SK-N-SH (cell line): ENCODE results near the gene CD36.

Experiments
- CTCF ChIP-seq: fragments of 200-600 bp; sonication (generic); IDR thresholded peaks from 2 replicates; pipeline ENCODE4 v1.6.1; 2017; ENCODE audit warnings: antibody characterized with exemption, mild to moderate bottlenecking, moderate library complexity
- EP300 ChIP-seq, 2 experiments: IDR thresholded peaks; 2 replicates each; pipeline versions ENCODE4 v1.4.0 to v1.6.1; 2012; ENCODE audit warnings: borderline replicate concordance in 1 of 2, low read depth in 1 of 2, low read length in 1 of 2
- FOXJ3 ChIP-seq: sonication (generic); formaldehyde crosslinking; IDR thresholded peaks from 2 replicates; pipeline ENCODE4 v1.5.1; 2020; ENCODE audit warnings: mild to moderate bottlenecking, missing genetic modification reagents
- FOXM1 ChIP-seq: IDR thresholded peaks from 2 replicates; pipeline ENCODE4 v1.4.0; 2012; ENCODE audit warnings: low read depth, mild to moderate bottlenecking
- GATA2 ChIP-seq: sonication (generic); formaldehyde crosslinking; IDR thresholded peaks from 2 replicates; pipeline ENCODE4 v1.5.0; 2020; ENCODE audit warnings: mild to moderate bottlenecking, missing genetic modification reagents
- MXI1 ChIP-seq: IDR thresholded peaks from 2 replicates; pipeline ENCODE4 v1.6.1; 2012; ENCODE audit warnings: mild to moderate bottlenecking, low read depth, low read length, improper control_type of control experiment
- NFIC ChIP-seq: IDR thresholded peaks from 2 replicates; pipeline ENCODE4 v1.4.0; 2012; ENCODE audit warnings: borderline replicate concordance
- RFX5 ChIP-seq: IDR thresholded peaks from 2 replicates; pipeline ENCODE4 v1.6.1; 2012; ENCODE audit warnings: mild to moderate bottlenecking, improper control_type of control experiment, low read length
- TEAD4 ChIP-seq: IDR thresholded peaks from 2 replicates; pipeline ENCODE4 v1.4.0; 2012; ENCODE audit warnings: mild to moderate bottlenecking, borderline replicate concordance; ENCODE audit not compliant: insufficient read depth
- YY1 ChIP-seq: IDR thresholded peaks from 2 replicates; pipeline ENCODE4 v1.4.0; 2012; ENCODE audit warnings: low read depth, mild to moderate bottlenecking
- TF ChIP-seq, protein P1 (sequence below): fragments of 150-350 bp; IDR thresholded peaks from 2 replicates; pipeline ENCODE4 v1.6.1; 2017; ENCODE audit warnings: antibody characterized with exemption, low read length, low read depth, borderline replicate concordance

DNA sequence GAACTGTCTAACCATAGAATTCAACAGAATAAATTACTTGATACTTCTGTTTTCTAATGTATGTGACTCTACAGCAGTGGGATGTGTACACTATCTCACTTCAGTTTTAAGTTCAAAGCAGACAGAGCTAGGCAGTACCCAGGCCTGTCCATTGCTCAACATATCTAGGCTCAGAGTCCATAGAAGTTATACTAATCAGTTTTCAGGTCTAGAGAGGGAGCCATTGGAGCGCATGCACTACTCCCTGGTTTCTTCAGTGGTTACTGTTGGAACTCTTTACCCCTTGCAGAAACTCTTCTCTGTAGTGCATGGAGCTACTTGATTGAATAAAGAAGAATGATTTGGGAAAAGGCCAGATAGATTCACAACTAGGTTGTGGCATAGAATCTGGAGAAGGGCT, 4.4 kb downstream of the CD36 start:
- no peak for TF ChIP-seq RFX5
- TF ChIP-seq FOXJ3 = no peak
- TF ChIP-seq MXI1 = no peak
- TF ChIP-seq CTCF = no peak
- TF ChIP-seq, protein P1, sequence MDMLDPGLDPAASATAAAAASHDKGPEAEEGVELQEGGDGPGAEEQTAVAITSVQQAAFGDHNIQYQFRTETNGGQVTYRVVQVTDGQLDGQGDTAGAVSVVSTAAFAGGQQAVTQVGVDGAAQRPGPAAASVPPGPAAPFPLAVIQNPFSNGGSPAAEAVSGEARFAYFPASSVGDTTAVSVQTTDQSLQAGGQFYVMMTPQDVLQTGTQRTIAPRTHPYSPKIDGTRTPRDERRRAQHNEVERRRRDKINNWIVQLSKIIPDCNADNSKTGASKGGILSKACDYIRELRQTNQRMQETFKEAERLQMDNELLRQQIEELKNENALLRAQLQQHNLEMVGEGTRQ = no peak
- no peak for TF ChIP-seq NFIC
- TF ChIP-seq GATA2 (CRISPR knock-in tag) = no peak
- no peak for TF ChIP-seq YY1
- no peak for TF ChIP-seq TEAD4
- TF ChIP-seq FOXM1 = no peak
- TF ChIP-seq EP300 (IDR thresholded peaks at IDR 0.05; ENCODE audit: borderline replicate concordance in 1 of 2, low read depth in 1 of 2, low read length in 1 of 2) = no peak
